ENCODE measurements around the gene PTPN22.

GRCh38 chr1:113770031-113770430, 101.5 kb downstream of the PTPN22 start:
- no peak for TF ChIP-seq ZNF639 (CRISPR knock-in tag; conservative IDR thresholded peaks at IDR 0.05 in 1 of 2, IDR thresholded peaks at IDR 0.05 in 1 of 2)
- no peak for TF ChIP-seq ZBTB33 (CRISPR knock-in tag; IDR thresholded peaks at IDR 0.05)
- no peak for TF ChIP-seq CTCF (IDR thresholded peaks at IDR 0.05 in 2 of 3, conservative IDR thresholded peaks at IDR 0.05 in 1 of 3; ENCODE audit: insufficient read depth in 2 of 3, low read depth in 1 of 3, low read length in 3 of 3)
- TF ChIP-seq MEF2A (IDR thresholded peaks at IDR 0.05; ENCODE audit: control insufficient read depth, low read depth, low read length): no peak
- no peak for TF ChIP-seq HMGXB4 (CRISPR knock-in tag; IDR thresholded peaks at IDR 0.05)
- no peak for TF ChIP-seq YBX1 (IDR thresholded peaks at IDR 0.05)
- TF ChIP-seq KLF13 (tag; IDR thresholded peaks at IDR 0.05; ENCODE audit: borderline replicate concordance, low read depth): no peak
- no peak for TF ChIP-seq CUX1 (CRISPR knock-in tag; IDR thresholded peaks at IDR 0.05)
- no peak for TF ChIP-seq SRSF1 (IDR thresholded peaks at IDR 0.05; ENCODE audit: low read depth, low read length)

All from K562 (cell line).